Measurements from ENCODE around the gene MATCAP1. TPM values are rescaled to one million over a fixed set of nuclear protein-coding genes. Genes with fewer than 3 reads are reported as not detected.

The MATCAP1 gene
- total and polyA plus RNA-seq, 2 of the 13 experiments (the other 11 are each of a cell fraction or from before 2014, with no cell fraction given): 11.2 to 24.5 TPM

DNA sequence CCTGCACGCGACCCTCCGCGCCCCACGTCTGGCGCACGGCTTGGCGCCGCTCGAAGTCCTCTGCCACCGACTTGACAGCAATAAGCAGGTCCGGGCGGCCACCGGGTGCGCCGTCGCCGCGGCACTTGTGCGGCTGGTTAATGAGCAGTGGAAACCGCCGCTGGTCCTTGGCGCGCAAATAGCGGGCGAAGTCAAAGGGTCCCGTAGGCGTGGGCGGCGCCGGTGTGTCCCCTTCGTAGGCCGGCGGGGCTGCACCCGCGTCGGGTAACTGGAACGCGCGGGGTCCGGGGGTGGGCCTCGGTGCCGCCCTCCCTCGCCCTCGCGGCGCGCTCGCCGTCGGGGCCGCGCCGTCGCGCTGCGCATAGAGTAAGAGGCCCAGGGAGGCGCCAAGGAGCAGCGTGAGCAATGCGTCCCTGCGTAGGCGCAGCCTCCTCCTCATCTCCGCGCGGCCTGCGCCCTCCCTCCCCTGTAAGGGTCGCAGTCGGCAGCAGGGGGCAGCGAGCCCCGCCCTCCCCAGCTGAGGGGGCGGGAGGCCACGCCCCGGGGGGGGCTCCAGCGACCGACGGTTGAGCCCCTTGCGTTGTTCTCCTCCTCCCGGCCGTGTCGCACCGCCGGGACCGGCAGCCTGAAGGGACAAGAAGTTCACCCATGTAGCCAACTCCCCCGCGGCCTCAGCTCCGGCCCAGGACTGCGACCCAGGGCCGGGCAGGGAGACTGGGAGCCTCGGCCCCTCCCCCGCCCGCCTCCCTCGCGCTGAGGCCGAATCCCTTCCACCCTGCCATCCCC lies 33.5 kb downstream of the MATCAP1 start (continued):
- no peak for TF ChIP-seq ATRX (CRISPR knock-in tag; IDR thresholded peaks at IDR 0.05; ENCODE audit: borderline replicate concordance)
- TF ChIP-seq RBM22 (optimal IDR thresholded peaks at IDR 0.05; ENCODE audit: low read length): peak; percentile 61
- TF ChIP-seq, protein P1, sequence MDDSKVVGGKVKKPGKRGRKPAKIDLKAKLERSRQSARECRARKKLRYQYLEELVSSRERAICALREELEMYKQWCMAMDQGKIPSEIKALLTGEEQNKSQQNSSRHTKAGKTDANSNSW (CRISPR knock-in tag; IDR thresholded peaks at IDR 0.05; ENCODE audit: borderline replicate concordance): 0 out of 2 replicates have a peak, but pooled peaks have one; percentile 44
- TF ChIP-seq XRCC5 (optimal IDR thresholded peaks at IDR 0.05; ENCODE audit: low read length): no peak
- TF ChIP-seq MIXL1 (CRISPR knock-in tag; IDR thresholded peaks at IDR 0.05): no peak
- TF ChIP-seq, protein P2, sequence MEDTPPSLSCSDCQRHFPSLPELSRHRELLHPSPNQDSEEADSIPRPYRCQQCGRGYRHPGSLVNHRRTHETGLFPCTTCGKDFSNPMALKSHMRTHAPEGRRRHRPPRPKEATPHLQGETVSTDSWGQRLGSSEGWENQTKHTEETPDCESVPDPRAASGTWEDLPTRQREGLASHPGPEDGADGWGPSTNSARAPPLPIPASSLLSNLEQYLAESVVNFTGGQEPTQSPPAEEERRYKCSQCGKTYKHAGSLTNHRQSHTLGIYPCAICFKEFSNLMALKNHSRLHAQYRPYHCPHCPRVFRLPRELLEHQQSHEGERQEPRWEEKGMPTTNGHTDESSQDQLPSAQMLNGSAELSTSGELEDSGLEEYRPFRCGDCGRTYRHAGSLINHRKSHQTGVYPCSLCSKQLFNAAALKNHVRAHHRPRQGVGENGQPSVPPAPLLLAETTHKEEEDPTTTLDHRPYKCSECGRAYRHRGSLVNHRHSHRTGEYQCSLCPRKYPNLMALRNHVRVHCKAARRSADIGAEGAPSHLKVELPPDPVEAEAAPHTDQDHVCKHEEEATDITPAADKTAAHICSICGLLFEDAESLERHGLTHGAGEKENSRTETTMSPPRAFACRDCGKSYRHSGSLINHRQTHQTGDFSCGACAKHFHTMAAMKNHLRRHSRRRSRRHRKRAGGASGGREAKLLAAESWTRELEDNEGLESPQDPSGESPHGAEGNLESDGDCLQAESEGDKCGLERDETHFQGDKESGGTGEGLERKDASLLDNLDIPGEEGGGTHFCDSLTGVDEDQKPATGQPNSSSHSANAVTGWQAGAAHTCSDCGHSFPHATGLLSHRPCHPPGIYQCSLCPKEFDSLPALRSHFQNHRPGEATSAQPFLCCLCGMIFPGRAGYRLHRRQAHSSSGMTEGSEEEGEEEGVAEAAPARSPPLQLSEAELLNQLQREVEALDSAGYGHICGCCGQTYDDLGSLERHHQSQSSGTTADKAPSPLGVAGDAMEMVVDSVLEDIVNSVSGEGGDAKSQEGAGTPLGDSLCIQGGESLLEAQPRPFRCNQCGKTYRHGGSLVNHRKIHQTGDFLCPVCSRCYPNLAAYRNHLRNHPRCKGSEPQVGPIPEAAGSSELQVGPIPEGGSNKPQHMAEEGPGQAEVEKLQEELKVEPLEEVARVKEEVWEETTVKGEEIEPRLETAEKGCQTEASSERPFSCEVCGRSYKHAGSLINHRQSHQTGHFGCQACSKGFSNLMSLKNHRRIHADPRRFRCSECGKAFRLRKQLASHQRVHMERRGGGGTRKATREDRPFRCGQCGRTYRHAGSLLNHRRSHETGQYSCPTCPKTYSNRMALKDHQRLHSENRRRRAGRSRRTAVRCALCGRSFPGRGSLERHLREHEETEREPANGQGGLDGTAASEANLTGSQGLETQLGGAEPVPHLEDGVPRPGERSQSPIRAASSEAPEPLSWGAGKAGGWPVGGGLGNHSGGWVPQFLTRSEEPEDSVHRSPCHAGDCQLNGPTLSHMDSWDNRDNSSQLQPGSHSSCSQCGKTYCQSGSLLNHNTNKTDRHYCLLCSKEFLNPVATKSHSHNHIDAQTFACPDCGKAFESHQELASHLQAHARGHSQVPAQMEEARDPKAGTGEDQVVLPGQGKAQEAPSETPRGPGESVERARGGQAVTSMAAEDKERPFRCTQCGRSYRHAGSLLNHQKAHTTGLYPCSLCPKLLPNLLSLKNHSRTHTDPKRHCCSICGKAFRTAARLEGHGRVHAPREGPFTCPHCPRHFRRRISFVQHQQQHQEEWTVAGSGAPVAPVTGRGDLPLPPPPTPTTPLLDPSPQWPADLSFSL (CRISPR knock-in tag; IDR thresholded peaks at IDR 0.05): no peak
- TF ChIP-seq ZFP1 (CRISPR knock-in tag; IDR thresholded peaks at IDR 0.05): no peak
- no peak for TF ChIP-seq HOXA7 (CRISPR knock-in tag; IDR thresholded peaks at IDR 0.05)
- TF ChIP-seq, protein P3, sequence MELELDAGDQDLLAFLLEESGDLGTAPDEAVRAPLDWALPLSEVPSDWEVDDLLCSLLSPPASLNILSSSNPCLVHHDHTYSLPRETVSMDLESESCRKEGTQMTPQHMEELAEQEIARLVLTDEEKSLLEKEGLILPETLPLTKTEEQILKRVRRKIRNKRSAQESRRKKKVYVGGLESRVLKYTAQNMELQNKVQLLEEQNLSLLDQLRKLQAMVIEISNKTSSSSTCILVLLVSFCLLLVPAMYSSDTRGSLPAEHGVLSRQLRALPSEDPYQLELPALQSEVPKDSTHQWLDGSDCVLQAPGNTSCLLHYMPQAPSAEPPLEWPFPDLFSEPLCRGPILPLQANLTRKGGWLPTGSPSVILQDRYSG (CRISPR knock-in tag; IDR thresholded peaks at IDR 0.05): no peak
- no peak for TF ChIP-seq POGZ (CRISPR knock-in tag; IDR thresholded peaks at IDR 0.05)
- no peak for TF ChIP-seq GZF1 (CRISPR knock-in tag; IDR thresholded peaks at IDR 0.05)
- TF ChIP-seq, protein P4, sequence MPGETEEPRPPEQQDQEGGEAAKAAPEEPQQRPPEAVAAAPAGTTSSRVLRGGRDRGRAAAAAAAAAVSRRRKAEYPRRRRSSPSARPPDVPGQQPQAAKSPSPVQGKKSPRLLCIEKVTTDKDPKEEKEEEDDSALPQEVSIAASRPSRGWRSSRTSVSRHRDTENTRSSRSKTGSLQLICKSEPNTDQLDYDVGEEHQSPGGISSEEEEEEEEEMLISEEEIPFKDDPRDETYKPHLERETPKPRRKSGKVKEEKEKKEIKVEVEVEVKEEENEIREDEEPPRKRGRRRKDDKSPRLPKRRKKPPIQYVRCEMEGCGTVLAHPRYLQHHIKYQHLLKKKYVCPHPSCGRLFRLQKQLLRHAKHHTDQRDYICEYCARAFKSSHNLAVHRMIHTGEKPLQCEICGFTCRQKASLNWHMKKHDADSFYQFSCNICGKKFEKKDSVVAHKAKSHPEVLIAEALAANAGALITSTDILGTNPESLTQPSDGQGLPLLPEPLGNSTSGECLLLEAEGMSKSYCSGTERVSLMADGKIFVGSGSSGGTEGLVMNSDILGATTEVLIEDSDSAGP (CRISPR knock-in tag; IDR thresholded peaks at IDR 0.05; ENCODE audit: borderline replicate concordance): no peak
- TF ChIP-seq ZFP36 (IDR thresholded peaks at IDR 0.05; ENCODE audit: borderline replicate concordance, low read depth, low read length, partially characterized antibody): no peak
- no peak for TF ChIP-seq ZSCAN31 (CRISPR knock-in tag; IDR thresholded peaks at IDR 0.05; ENCODE audit: low read depth)
- TF ChIP-seq, protein P5, sequence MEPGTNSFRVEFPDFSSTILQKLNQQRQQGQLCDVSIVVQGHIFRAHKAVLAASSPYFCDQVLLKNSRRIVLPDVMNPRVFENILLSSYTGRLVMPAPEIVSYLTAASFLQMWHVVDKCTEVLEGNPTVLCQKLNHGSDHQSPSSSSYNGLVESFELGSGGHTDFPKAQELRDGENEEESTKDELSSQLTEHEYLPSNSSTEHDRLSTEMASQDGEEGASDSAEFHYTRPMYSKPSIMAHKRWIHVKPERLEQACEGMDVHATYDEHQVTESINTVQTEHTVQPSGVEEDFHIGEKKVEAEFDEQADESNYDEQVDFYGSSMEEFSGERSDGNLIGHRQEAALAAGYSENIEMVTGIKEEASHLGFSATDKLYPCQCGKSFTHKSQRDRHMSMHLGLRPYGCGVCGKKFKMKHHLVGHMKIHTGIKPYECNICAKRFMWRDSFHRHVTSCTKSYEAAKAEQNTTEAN (CRISPR knock-in tag; conservative IDR thresholded peaks at IDR 0.05): no peak
- no peak for TF ChIP-seq TRIM24 (CRISPR knock-in tag; IDR thresholded peaks at IDR 0.05)
- no peak for TF ChIP-seq ZFP36L1 (CRISPR knock-in tag; IDR thresholded peaks at IDR 0.05)
- TF ChIP-seq ZNF776 (CRISPR knock-in tag; IDR thresholded peaks at IDR 0.05): peak; percentile 68; the same call in 1 of the 2 replicates
- TF ChIP-seq ERF (CRISPR knock-in tag; IDR thresholded peaks at IDR 0.05): no peak
- no peak for TF ChIP-seq ZMAT3 (CRISPR knock-in tag; conservative IDR thresholded peaks at IDR 0.05)

Data from HepG2 (cell line).